ENCODE results near the gene LZIC. TPM values are rescaled to one million over a fixed set of nuclear protein-coding genes. Genes with fewer than 3 reads are reported as not detected.
A peak's percentile ranks its signal among the peaks of the same experiment; 100 is the strongest.

Gene LZIC
- total and polyA plus RNA-seq, 7 donors, result 23.7 to 50.4 (median 28.8) TPM

- Histone ChIP-seq H3K27ac (peak overlapping the region in 1 of 4 donors; percentile 66), H3K4me3 (no peak overlapping the region), H3K9me3 (no peaks in the 10 kb centered on the region), H3K36me3 (peaks cover 5 to 37% (median 15%) of the 10 kb centered on the region in 4 donors), H3K4me1 (no peaks in the 10 kb centered on the region), H3K27me3 (no peaks in the 10 kb centered on the region)
- DNase-seq, result no peak
- intact Hi-C loops (cut with DNase I), result no loop called here
- 91 to 92% methylated on average over 5 of the region's 5 CpGs for WGBS, 2 donors
- no peak for TF ChIP-seq POLR2A (IDR thresholded peaks at IDR 0.05)
- no peak for TF ChIP-seq CTCF (IDR thresholded peaks at IDR 0.05)
- TF ChIP-seq POLR2AphosphoS5 (IDR thresholded peaks at IDR 0.05), result no peak
- TF ChIP-seq EP300 (IDR thresholded peaks at IDR 0.05), result no peak
Measured at GRCh38 chr1:9984253-9984652, 41.1 kb upstream of the LZIC start.

GRCh38 chr1:9960706-9961562, 17.7 kb upstream of the LZIC start:
- no peak for TF ChIP-seq POLR2A (IDR thresholded peaks at IDR 0.05)
- no peak for TF ChIP-seq POLR2AphosphoS5 (IDR thresholded peaks at IDR 0.05)
- no peak for TF ChIP-seq CTCF (IDR thresholded peaks at IDR 0.05)
- no peak for TF ChIP-seq EP300 (IDR thresholded peaks at IDR 0.05)
- Histone ChIP-seq H3K36me3 (no peaks in the 10 kb centered on the region), H3K4me3 (no peak overlapping the region), H3K9me3 (no peaks in the 10 kb centered on the region), H3K27ac (no peak overlapping the region), H3K4me1 (no peaks in the 10 kb centered on the region), H3K27me3 (no peaks in the 10 kb centered on the region)
- 77 to 82% methylated on average over 12 of the region's 12 CpGs for WGBS, 2 donors
- no peak for DNase-seq
- intact Hi-C loops (cut with DNase I), result no loop called here

GRCh38 chr1:9960011-9960410, 16.8 kb upstream of the LZIC start:
- Histone ChIP-seq H3K4me1 (no peaks in the 10 kb centered on the region), H3K9me3 (no peaks in the 10 kb centered on the region), H3K27me3 (no peaks in the 10 kb centered on the region), H3K27ac (no peak overlapping the region), H3K4me3 (no peak overlapping the region), H3K36me3 (no peaks in the 10 kb centered on the region)
- TF ChIP-seq POLR2A (IDR thresholded peaks at IDR 0.05), result no peak
- TF ChIP-seq POLR2AphosphoS5 (IDR thresholded peaks at IDR 0.05), result no peak
- no peak for TF ChIP-seq EP300 (IDR thresholded peaks at IDR 0.05)
- TF ChIP-seq CTCF (IDR thresholded peaks at IDR 0.05), result no peak
- WGBS, 2 donors, result 91 to 94% methylated on average over 4 of the region's 4 CpGs
- no peak for DNase-seq
- intact Hi-C loops (cut with DNase I), result no loop called here

- H3K27ac ChIP-seq, result no peak overlapping the region
- intact Hi-C loops (cut with DNase I), result no loop called here
- WGBS, 2 donors, result 92 to 93% methylated on average over 8 of the region's 8 CpGs
- H3K4me3 ChIP-seq, result no peak overlapping the region
- no peaks in the 10 kb centered on the region for H3K4me1 ChIP-seq
- TF ChIP-seq CTCF (IDR thresholded peaks at IDR 0.05) (no peak), POLR2AphosphoS5 (IDR thresholded peaks at IDR 0.05) (no peak), EP300 (IDR thresholded peaks at IDR 0.05) (no peak), POLR2A (IDR thresholded peaks at IDR 0.05) (no peak)
- no peaks in the 10 kb centered on the region for H3K27me3 ChIP-seq
- H3K9me3 ChIP-seq, result no peaks in the 10 kb centered on the region
- peaks cover 0 to 4% (median 0%) of the 10 kb centered on the region in 4 donors for H3K36me3 ChIP-seq
- DNase-seq, result no peak
Measured at GRCh38 chr1:9957726-9958125, 14.5 kb upstream of the LZIC start.

Data from sigmoid colon (tissue), 7 donors.